IMR-90 (cell line): ENCODE measurements around the gene UNC119.

ENCODE experiments used
- CTCF ChIP-seq: conservative IDR thresholded peaks from 2 replicates; pipeline ENCODE4 v1.5.1; 2012; ENCODE audit warnings: mild to moderate bottlenecking, low read depth, low read length, improper control_type of control experiment
- MXI1 ChIP-seq: IDR thresholded peaks from 2 replicates; pipeline ENCODE4 v1.6.1; 2012; ENCODE audit warnings: low read depth, mild to moderate bottlenecking, low read length, moderate library complexity, borderline replicate concordance
- POLR2A ChIP-seq: IDR thresholded peaks from 2 replicates; pipeline ENCODE4 v1.6.1; 2012; ENCODE audit warnings: mild to moderate bottlenecking, low read depth, low read length
- RFX5 ChIP-seq: IDR thresholded peaks from 2 replicates; pipeline ENCODE4 v1.8.0; 2012; ENCODE audit warnings: low read depth, mild to moderate bottlenecking, low read length, moderate library complexity

- TF ChIP-seq CTCF = no peak
- TF ChIP-seq POLR2A = no peak
- no peak for TF ChIP-seq MXI1
- TF ChIP-seq RFX5 = no peak
Measured at GRCh38 chr17:28528327-28529012, 24.0 kb downstream of the UNC119 start.
